ENCODE results near the gene SKP2.

GRCh38 chr5:36161361-36161760, 9.4 kb downstream of the SKP2 start:
- TF ChIP-seq CTCF (IDR thresholded peaks at IDR 0.05 in 4 of 5, conservative IDR thresholded peaks at IDR 0.05 in 1 of 5) = no peak
- TF ChIP-seq POLR2A (IDR thresholded peaks at IDR 0.05) = no peak

Data from gastrocnemius medialis (tissue), 4 donors.